HG03097 (cell line): ENCODE measurements around the gene ROR2.

Experiments
- ATAC-seq: cut with Tn5 transposase; IDR thresholded peaks from one replicate; pipeline ENCODE4 v1.9.1; 2021; ENCODE audit not compliant: unreplicated experiment, low FRiP score

ROR2 gene

DNA sequence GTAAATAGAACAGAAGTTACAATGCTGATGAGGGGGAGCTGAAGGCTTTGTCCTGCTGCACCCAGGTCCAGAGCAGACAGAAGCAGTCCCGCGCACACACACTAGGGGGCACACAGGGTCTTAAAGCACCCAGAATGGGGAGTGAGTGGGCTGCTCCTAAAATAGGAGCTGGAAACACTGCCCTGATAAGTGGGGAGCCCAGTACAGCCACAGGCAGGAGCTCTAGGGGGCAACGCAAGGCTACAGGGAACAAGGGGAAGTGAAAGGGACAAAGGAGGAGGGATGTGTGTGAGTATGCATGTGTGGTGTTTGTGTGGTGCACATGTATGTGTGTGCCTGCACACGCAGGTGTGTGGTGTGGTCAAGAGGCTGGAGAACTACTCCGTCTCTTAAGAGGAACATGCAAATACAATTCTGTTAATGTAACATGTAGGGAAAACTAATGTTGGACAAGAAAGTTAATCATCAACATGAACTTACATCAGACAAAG is 191.5 kb downstream of the ROR2 start:
- peak; percentile 73 for ATAC-seq

DNA sequence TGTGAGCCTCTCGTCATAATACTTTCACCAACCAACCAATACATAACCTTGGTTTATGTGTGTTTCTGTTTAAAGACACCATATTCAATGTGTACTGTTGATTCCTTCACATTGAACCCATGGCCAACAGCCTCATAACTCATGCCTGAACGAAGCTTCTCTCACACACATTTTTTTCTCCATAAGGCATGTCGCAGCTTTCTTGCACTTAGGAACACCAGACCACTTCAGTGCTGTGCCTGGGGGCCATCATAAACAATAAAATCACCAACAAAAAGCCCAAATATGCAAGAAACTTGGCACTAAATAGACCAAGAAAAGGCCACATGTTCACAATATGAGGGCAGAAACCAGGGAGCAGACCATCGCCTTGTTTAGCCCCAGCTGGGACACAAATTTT is 192.2 kb downstream of the ROR2 start:
- no peak for ATAC-seq

DNA sequence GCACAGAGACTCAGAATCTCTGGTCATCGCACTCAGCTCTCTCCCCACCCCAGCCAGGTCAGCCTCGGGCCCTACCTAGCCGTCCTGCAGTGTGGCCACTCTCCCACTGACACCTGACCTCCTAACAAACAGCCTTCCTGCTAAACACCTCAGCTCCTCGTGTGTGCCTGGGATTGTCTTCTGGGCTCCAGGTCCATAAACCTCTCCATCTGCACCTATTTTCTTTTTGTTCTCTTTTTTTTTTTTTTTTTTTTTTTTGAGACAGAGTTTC is 193.6 kb downstream of the ROR2 start:
- ATAC-seq, result no peak

DNA sequence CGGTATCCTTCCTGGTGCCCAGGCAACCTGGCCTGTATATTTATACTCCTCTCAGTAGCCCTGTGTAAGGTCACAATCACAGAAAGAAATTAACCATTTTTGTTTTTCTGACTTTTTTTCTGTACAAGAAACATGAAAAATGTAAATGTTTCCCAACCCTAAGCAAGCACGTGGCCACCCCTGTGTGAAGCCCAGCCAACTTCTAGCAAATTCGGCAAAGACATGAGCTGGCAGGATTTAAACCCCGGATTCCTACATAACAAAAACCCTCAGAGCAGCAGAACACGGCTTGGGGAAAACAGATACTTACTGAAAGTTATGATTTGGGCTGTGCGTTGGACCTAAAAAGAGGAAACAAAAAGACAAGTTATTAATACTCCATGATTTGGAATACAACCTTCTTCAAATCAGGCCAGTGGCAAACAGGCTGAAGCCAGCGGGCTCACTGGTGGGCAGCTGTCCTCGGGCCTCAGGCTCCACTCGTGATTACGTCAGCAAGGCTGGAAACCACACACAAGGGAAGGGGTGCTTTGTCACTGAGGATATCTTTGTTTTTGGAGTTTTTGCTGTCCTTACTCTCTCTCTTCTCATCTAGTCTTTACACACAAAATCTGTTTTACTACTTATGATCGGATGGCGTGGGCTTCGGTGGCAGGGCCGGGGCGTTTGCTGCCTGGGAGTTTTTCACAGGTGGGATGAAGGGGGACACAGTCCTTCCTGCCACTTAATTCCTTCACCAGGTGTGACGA is 194.1 kb downstream of the ROR2 start:
- ATAC-seq, result no peak

DNA sequence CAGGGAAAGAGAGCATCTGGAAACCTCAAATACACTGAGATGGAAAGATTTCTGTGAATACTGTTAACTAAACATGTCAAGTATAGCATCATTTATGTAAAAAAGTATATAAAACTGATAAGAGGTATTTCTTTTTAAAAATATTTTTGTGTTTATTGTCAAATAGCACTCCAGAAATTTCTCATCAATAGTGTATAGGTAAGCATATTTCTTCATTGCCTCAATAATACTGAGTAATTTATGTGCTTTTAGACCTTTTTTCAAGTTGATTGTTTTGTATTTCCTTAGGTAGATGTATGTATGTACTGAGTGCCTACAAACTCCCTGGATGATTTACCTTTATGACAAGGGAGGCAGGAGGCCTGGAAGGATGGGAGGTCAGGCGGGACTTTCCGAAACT is 196.3 kb downstream of the ROR2 start:
- ATAC-seq, result no peak

DNA sequence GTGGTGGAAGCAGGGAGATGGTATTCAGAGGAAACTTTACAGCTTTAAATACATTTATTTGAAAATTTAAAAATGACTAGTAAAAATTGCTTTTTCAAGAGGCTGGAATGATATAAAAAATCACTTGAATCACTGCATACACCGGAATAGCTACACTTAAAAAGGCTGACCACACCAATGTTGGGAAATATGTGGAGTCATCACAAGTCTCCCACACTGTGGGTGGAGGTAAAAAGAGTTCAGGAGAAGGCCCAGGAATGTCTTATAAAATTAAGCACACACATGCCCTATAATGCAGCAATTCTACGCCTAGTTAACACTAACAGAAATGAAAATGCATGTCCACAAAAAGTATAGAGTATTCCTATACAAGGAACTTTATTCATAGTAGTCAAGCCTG is 198.1 kb downstream of the ROR2 start:
- ATAC-seq, result no peak

DNA sequence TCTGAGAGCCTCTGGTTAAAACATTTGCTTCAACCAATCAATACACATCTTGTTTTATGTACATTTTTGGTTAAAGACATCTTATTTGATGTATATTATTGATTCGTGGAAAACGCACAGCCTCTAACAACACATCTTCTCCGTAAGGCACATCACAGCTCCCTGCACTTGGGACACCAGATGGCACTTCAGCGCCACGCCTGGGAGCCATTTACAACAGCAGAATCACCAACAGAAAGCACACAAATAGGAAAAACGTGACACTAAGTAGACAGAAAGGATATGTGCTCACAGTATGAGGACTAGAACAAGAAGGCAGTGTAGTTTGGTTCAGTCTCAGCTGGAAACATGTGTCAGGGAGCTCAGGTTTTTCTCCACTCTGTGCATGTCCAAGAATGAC is 199.7 kb downstream of the ROR2 start:
- no peak for ATAC-seq

DNA sequence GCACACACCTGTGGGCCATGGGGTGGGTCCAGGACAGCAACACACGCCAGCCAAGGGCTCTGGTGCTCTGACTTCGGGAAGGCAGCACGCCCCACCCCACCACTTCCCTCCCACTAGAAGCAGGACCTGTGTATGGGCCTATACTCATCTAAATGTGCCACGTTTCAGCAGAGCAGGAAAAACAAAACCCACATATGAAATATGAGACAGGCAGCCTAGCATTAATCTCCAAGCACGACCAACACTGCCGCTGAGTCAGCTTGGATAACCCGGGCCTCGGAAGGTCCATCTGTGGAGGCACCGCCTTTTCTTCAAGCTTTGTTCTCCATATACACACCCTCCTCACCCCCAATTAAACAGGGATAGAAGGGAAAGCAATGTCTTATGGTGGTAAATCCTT is 203.1 kb downstream of the ROR2 start:
- ATAC-seq, result no peak

DNA sequence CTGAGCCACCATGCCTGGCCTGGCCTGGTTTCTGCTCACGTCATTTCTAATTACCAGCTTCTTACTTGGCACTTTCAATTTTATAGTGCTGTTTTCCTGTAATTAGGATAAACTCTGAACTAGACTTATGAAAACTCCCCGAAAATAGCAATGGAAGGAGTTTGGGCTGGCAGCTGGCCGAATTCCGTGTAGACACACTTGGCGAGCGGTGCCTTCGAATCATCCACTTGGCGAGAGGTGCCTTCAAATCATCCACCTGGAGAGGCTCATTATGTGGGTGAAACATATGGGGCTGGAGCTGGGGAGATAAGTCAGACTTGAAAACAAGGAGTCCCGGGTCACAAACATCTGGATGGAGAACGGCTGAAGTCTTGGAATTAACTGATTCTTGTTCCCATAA is 203.7 kb downstream of the ROR2 start:
- ATAC-seq, result no peak

DNA sequence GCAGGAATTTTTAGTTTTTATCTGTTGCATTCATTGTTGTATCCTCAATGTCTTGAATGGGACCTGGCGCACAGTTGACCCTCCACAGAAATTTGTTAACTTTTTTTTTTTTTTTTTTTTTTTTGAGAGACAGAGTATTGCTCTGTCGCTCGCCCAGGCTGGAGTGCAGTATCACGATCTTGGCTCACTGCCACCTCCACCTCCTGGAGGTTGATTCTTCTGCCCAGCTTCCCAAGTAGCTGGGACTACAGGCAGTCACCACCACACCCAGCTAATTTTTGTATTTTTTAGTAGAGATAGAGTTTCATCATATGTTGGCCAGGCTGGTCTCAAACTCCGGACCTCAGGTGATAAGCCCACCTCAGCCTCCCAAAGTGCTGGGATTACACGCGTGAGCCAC is 205.9 kb downstream of the ROR2 start:
- no peak for ATAC-seq

DNA sequence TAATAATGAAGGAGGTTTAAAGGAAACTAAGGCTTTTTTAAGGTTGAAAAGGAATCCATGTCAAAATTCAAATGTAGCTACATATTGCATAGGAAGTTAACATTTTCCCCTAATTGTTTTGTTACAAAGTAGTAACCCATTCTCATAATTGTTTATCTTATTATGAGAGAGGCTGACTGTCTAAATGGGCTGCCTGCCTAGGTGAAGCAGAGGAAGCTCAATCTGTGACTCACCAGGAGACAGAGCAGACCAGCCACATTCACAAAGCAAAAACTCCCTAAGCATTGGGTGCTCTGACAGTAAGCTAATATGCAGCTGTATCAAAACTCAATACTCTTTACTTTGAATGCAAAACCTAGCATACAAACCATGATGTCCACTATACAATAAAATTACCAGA is 208.5 kb downstream of the ROR2 start:
- ATAC-seq, result no peak

DNA sequence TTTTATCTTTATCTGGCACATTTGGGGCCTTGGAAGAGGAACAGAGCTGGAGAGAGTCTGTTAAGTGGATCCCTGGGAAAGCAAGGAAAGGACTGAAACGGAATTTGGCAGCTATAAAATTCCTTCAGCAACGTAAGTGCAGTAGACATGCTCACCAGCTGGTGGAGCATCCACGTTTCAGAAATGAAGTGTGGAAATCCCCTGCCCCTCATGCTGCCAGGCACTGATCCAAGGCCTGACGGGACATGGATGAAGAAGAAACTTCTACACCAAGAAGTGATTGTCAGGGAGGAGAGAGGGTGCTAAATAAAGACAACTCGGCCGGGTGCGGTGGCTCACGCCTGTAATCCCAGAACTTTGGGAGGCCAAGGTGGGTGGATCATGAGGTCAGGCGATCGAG is 209.3 kb downstream of the ROR2 start:
- ATAC-seq, result no peak

DNA sequence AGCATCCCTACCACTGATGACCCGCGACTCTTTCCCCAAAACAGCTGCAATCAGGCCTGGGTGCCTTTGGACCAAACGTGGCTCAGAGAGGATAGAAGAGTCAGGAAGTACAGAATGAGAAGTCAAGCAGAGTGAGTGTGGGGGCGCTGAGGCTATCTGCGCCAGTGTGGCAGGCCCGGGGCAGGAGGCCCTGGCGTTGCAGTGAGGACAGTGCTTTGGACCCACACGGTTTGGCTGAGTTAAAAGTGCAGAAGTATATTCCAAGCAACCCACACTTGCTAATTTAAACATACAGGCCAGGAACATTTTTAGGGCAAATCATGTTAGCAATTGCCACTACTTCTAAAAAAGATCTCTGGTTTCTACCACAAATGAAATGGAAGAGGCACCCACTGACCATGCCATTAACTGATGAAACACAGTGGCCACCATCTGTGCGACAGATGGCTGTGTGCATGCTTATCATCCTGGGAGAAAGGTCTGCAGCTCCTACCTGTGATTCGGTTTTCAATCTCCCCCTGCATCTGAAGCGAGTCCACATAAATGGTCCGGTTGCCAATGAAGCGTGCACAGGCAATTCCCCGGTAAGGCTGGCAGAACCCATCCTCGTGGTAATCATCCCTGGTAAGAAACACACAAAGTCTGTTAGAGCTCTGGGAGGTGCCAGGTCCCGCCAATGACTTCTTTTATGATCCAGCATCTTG is 213.0 kb downstream of the ROR2 start:
- ATAC-seq, result no peak

DNA sequence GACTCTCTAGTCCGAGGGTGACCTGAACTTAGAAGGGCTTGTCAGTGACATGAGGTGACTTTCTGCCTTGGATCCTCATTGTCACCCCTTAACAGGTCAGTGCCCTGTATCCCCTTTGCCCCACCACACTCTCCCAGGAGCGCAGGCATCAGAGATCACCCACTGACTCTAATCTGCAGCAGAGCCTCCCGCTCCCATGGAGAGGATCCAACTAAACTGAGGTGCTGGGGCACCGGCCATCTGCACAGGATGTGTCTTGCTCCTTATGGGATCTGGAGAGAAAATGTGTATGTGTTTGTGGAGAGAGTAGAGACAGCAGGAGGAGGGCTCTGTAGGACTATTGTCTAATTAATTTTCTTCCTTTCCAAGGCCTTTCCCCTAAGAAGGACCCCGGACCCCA is 213.7 kb downstream of the ROR2 start:
- no peak for ATAC-seq

DNA sequence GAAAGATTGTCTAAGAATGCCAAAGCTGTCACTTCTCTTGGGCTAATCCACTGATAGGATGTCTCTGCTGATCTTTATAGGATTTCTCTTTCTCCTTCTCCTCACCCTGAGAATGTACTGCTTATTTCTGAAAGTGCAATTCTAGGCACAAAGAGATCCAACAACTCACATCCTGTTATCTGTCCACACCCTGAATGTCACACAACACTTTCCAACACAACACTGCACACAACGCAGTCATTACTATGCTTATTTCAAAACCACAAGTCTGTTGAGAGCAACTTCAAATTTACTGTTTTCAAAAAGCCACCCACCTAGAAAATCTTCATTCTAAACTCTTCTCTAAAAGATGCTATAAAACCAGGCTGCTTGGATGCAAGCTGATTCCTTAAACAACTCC is 215.0 kb downstream of the ROR2 start:
- no peak for ATAC-seq

DNA sequence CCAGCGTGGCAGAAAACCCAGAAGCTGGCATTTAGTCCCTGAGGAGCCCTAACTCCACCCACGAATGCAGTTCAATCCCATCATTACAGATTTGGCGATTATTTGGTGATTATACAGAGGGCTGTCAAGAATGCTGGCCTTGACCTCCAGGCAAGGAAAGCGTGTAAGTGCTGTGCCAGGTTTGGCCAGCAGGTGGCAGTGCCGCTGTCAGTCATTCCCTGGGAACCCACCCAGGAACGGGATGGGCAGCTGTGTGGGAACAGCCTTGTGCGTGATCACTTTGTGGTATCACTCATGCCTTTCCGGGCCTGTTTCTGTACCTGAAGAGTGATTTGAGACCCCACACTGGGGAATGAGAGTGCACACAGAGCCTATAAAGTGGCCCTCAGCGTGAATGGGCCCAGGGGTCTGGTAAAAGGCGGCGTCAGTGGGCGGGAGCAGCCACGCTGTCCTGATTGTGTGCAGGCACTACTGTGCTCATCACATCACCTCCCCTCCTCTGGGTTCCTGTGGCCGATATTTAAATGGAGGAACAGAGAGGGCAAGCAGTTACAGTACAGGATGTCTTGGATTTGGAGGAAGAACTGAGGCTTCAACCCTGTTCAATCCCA is 215.6 kb downstream of the ROR2 start:
- ATAC-seq, result no peak

DNA sequence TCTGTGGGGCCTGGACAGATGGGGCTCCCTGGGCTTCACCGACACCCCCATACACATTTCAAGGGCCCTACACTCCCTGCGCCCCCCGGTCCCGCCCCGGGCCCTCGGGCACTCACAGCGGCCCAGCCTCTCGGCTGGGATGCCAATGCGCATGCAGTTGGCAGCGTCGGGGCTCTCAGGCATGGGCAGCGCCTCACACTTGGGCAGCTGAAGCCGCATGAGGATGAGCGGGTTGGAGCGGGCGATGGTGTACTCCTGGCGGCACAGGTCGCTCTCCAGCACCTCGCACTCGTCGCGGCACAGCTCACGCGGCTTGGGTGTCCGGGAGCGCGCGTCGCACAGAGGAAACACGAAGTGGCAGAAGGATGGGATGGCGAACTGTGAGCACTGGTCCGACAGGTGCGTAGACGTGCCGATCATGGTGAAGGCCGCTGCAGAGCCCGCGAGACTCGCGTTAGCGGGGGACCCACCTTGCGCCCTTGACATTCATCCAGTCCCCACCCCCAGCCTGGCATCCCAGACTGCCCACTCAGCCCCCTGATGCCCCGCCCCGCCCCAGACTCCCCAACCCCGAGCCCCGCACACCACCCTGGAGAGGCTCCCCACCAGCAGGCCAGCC is 216.9 kb downstream of the ROR2 start:
- no peak for ATAC-seq

DNA sequence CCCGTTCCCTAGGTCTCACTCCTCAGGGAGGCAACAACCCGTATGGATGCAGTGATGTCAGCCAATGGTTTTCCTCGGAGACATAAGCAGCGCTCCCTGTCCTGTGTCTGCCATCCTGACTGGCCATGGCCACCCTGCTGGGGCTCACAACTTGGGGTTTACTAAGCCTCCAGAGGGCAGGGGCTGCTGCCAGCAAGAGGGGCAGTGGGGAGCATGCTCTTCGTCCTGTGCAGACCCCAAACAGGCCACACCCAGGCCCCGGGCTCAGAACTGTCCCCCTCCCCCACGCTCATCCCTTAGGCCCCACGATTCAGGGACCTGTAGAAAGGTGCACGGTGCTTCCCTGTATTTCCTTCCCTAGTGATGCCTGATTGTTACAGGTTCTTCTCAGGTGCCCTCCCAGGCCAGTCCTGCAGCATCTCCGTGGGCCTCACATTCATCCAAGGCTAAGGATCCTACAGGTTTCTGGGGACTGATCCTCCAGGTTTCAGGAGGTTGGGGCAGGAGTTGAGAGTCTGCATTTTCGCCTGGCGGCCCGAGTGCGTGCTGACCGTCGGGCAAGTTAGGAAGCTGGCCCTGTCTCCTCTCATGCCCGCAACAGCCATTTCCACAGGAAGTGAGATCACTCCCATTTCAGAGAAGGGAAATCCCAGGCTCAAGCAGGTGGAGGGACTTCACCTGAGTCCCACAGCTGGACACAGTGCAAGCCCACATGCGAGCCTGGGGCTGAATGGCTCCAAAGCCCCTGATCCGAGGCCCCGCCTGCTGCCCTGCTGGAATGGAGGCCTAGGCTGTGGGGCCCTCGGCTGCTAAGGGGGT is 217.6 kb downstream of the ROR2 start:
- ATAC-seq, result no peak

DNA sequence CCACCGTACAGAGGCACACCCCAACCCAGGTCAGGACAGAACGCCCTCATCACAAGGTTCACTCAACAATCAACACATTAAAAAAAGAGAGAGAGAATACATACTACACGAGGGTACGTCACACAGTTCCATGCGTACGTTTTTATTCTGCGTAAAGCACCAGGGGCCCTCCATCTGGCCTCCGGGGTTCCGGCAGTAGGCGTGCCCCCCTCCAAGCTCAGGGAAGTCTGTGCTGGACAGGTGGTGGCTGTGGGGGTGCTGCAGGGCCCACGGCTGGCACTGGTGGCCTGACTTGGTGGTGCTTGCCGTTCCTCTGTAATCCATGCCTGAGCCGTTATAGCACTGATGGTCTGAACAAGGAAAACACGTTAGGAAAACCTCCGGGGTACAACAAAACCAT is 219.2 kb downstream of the ROR2 start:
- no peak for ATAC-seq

DNA sequence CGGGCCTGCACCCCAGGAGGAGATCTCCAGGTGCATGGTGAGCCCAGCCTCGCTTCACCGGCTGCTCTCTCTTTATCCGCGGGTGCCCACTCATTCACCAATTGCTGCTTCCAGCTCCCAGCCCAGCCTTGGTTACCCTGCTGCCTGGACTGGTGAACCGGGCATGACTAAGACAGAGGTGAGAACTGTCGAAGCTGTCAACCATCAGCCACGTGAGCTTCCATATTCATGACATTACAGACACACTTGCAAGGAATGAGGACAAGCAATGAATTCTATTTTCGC is 220.5 kb downstream of the ROR2 start:
- no peak for ATAC-seq

DNA sequence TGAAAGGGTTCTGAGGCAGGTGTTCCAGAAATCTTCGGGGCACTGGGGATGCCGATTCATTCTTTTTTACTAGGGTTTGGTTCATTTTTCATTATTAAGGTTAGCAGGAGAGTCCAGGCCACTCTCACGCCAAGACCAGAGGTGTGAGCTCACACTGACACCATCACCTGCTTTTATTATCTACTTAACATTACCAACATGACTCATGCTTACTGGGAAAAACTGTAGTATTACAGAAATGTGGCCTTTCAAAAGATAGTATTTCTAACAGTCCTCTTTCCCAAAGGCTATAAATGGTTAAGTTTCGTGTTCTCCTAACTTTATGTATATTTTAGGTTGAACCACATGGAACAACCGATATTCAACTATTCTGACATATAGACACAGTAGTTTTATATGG is 222.1 kb downstream of the ROR2 start:
- no peak for ATAC-seq
